GM18951 (cell line): ENCODE results near the gene KRT17.
A peak's percentile ranks its signal among the peaks of the same experiment; 100 is the strongest.

ENCODE experiments used
- POLR2A ChIP-seq: IDR thresholded peaks from 4 replicates; pipeline ENCODE4 v1.6.1; 2011; ENCODE audit warnings: mild to moderate bottlenecking; ENCODE audit not compliant: insufficient read length, insufficient read depth; ENCODE audit errors: extremely low read depth
- in situ Hi-C: fragments of 300-500 bp; cut with MboI; formaldehyde crosslinking; loops from one replicate; pipeline ENCODE4 v1.12.0; 2022; ENCODE audit warnings: low sequenced_read_pairs, mixed read lengths, inconsistent platforms; ENCODE audit not compliant: unreplicated experiment

The KRT17 gene

DNA sequence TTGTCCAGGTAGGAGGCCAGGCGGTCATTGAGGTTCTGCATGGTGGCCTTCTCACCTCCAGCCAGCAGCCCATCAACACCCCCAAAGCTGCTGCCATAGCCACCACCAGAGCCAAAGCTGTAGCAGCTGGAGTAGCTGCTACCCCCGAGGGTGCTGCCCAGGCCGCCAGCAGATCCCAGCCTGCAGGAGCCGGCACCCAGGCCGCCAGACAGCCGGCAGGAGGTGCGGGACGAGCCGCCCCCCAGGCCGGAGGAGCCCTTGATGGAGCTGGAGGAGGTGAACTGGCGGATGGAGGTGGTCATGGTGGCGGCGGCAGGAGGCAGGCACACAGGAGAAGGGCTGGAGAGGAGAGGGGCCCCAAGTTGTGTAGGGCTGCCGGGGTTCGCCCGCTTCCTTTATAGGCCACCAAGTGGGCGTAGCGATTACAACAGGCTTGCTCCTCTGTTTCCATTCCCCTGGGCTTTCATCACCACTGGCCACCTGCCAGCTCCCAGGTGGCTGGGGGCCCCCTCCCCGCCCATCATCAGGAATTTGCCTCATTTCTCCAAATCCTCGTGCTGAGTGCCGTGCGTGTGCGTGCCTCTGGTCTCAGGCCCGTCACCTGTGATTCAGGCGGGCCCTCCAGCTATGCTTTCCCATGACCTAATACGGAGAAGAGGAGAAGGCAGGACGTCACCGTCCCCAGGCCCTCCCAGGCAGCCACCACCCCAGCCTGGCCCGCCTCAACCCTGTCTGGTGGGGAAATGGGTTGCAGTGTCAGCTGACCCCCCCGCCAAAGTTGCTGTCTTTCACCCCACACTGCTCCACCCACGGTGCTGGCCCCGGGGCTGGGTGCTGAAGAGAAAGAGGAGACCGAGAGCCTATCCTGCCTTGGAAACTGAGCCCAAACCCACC, at the start of gene KRT17:
KRT17 (minus strand) TSS at position 368 of the 894 bp plus-strand sequence; CDS start at position 302, 66 bp downstream.
- in situ Hi-C loops = no loop called here
- no peak for TF ChIP-seq POLR2A

DNA sequence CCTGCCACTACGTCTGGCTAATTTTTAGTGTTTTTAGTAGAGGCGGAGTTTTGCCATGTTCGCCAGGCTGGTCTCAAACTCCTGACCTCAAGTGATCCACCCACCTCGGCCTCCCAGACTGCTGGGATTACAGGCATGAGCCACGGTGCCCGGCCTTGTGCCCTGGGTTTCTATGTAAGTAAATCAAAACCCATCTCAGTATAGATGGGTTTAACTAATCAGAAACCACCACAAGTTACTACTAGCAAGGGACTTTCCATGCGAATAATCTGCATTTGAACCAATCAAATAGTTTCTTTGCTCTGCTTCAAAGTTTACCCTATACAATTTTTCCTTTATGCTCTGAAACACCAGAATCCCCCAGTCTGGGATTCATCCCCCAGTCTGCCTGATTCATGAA, 47.8 kb upstream of the KRT17 start:
- in situ Hi-C loops = loop anchor here (25.0 kb wide), 1 partner anchor 760 kb away; no protein-coding TSS in a partner anchor
- no peak for TF ChIP-seq POLR2A

- in situ Hi-C loops = loop anchor here (10.0 to 25.0 kb wide), 2 partner anchors 113 to 755 kb away; no protein-coding TSS in a partner anchor
- TF ChIP-seq POLR2A = no peak
These were observed 43.1 kb upstream of the KRT17 start for GRCh38 chr17:41667280-41668041.

DNA sequence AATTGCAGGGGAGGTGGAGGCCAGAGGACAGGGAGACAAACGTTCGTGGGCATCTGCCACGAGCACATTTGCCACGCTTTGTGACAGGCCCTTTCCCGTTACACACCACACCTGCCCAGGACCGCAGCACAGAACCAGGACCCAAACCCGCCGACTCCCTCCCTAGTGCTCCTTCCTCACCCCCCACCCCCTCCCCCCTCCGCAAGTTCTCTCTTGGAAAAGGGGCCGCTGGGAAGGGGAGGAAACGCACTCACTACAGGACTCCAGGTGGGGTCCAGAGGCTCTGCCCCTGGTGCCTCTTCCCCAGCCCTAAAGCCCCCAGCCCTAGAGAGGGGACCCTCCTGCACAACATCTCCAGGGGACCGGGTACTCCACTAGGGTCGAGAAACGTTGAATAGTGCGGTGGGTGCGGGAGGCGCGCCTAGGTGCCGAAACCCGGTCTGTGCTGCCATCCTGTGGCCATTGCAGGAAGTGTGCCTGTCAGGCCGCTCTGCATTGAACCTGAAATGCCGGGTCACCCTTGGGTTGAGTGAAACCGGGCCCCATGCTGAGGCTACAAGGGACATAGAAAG, 42.4 kb upstream of the KRT17 start:
- peak; percentile 45 for TF ChIP-seq POLR2A
- in situ Hi-C loops = loop anchor here (10.0 to 25.0 kb wide), 2 partner anchors 112 to 754 kb away; no protein-coding TSS in a partner anchor

- in situ Hi-C loops = loop anchor here (10.0 to 25.0 kb wide), 2 partner anchors 111 to 754 kb away; no protein-coding TSS in a partner anchor
- TF ChIP-seq POLR2A = no peak
These were observed 41.9 kb upstream of the KRT17 start for GRCh38 chr17:41666237-41666641.

- in situ Hi-C loops = loop anchor here (10.0 to 25.0 kb wide), 2 partner anchors 111 to 753 kb away; no protein-coding TSS in a partner anchor
- no peak for TF ChIP-seq POLR2A
These were observed 41.3 kb upstream of the KRT17 start for GRCh38 chr17:41665566-41666236.

- in situ Hi-C loops = loop anchor here (10.0 to 25.0 kb wide), 2 partner anchors 110 to 753 kb away; no protein-coding TSS in a partner anchor
- TF ChIP-seq POLR2A = no peak
These were observed 40.5 kb upstream of the KRT17 start for GRCh38 chr17:41664587-41665565.

DNA sequence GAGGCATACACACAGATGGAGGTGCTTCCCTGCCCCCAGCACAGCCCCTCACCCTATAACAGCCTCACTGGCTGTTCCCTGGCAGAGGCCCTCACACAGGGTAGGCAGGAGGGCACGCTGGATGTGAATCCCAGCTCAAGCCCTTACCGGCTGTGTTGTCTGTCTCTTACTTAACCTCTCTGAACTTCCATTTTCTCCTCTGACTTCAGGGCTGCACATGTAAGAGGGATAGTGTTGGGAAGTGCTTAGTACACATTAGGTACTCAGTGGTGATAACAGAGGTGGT, 39.7 kb upstream of the KRT17 start:
- in situ Hi-C loops = loop anchor here (10.0 to 25.0 kb wide), 2 partner anchors 109 to 752 kb away; no protein-coding TSS in a partner anchor
- TF ChIP-seq POLR2A = no peak

DNA sequence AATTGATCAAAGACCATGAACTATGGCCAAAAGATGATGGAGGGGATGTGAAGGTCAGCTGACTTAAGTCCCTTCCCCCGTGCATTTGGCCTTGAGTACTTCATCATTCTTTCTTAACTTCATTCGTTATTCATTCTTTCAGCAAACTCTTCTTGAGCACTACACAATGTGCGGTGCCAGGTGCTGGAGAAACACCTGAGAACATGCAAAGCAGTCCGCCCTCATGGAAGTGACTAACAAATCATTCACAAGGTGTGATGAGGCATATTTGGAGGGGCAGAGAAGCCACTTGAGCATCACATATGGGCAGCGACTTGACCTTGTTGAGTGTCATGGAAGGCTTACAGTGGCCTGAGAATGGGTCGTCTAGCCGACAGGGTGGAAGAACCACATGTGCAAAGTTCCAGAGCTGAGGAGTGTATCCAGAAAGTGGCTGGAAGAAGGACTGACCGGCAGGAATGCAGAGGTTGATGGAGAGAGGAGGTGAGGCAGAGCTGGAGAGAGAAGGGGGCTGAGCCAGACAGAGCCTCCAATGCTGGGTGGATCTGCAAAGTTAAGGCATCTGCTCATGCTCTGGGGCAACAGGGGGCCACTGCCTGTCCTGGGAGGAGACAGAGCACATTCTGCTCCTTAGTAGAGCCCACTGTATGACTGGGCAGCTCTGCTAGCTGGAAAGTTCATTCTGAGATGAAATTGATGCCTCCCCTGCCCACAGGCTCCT, 39.2 kb upstream of the KRT17 start:
- TF ChIP-seq POLR2A = no peak
- in situ Hi-C loops = loop anchor here (10.0 to 25.0 kb wide), 2 partner anchors 109 to 751 kb away; no protein-coding TSS in a partner anchor

- in situ Hi-C loops = loop anchor here (10.0 to 25.0 kb wide), 2 partner anchors 105 to 748 kb away; no protein-coding TSS in a partner anchor
- no peak for TF ChIP-seq POLR2A
These were observed 35.9 kb upstream of the KRT17 start for GRCh38 chr17:41660221-41660711.
